Liver (tissue), 9 donors: ENCODE data around the gene LRRC63. TPM values are rescaled to one million over a fixed set of nuclear protein-coding genes. Genes with fewer than 3 reads are reported as not detected.

Source experiments
- DNase-seq: peaks from one replicate; pipeline ENCODE4 v3.0.0-alpha.2; 2017; ENCODE audit warnings: low spot score
- H3K27ac ChIP-seq, 2 donors: one replicate each; pipeline ENCODE4 v1.7.0; 2013; ENCODE audit warnings: inconsistent platforms in 2 of 2, low read length in 2 of 2, control low read depth in 1 of 2, low read depth in 1 of 2, mild to moderate bottlenecking in 1 of 2
- H3K27me3 ChIP-seq, 4 donors: one replicate each; pipeline versions ENCODE4 v1.6.1 to v1.7.0; 2013; ENCODE audit warnings: low read length in 3 of 4, inconsistent platforms in 1 of 4, mild to moderate bottlenecking in 1 of 4, moderate library complexity in 1 of 4; ENCODE audit not compliant: control insufficient read depth in 4 of 4, insufficient read depth in 4 of 4
- H3K36me3 ChIP-seq, 4 donors: one replicate each; pipeline versions ENCODE4 v1.6.1 to v1.7.0; 2013; ENCODE audit warnings: low read length in 3 of 4, mild to moderate bottlenecking in 3 of 4, low read depth in 1 of 4, moderate library complexity in 1 of 4; ENCODE audit not compliant: control insufficient read depth in 4 of 4, insufficient read depth in 3 of 4
- H3K4me1 ChIP-seq, 4 donors: one replicate each; pipeline versions ENCODE4 v1.6.1 to v1.7.0; 2013; ENCODE audit warnings: low read length in 3 of 4, mild to moderate bottlenecking in 3 of 4, moderate library complexity in 1 of 4; ENCODE audit not compliant: control insufficient read depth in 4 of 4, insufficient read depth in 4 of 4
- H3K4me3 ChIP-seq, 3 donors: one replicate each; pipeline versions ENCODE4 v1.6.1 to v1.7.0; 2013; ENCODE audit warnings: low read length in 3 of 3, control low read depth in 1 of 3, low read depth in 1 of 3, mild to moderate bottlenecking in 1 of 3
- H3K9ac ChIP-seq, 2 donors: one replicate each; pipeline ENCODE4 v1.7.0; 2013; ENCODE audit warnings: low read length in 2 of 2, mild to moderate bottlenecking in 2 of 2, moderate library complexity in 2 of 2, control low read depth in 1 of 2, low read depth in 1 of 2
- H3K9me3 ChIP-seq, 4 donors: one replicate each; pipeline versions ENCODE4 v1.6.1 to v1.7.0; 2013; ENCODE audit warnings: low read length in 3 of 4; ENCODE audit not compliant: control insufficient read depth in 4 of 4
- ATF3 ChIP-seq: IDR thresholded peaks from 2 replicates; pipeline ENCODE4 v1.6.1; 2016; ENCODE audit warnings: antibody characterized with exemption
- EGR1 ChIP-seq, 2 donors: IDR thresholded peaks; 2 replicates each; pipeline ENCODE4 v1.6.1; 2016 to 2018; ENCODE audit warnings: antibody characterized with exemption in 2 of 2, low read depth in 2 of 2
- FOXA1 ChIP-seq: IDR thresholded peaks from 2 replicates; pipeline ENCODE4 v1.6.1; 2016; ENCODE audit warnings: antibody characterized with exemption
- FOXA2 ChIP-seq: IDR thresholded peaks from 2 replicates; pipeline ENCODE4 v1.6.1; 2016; ENCODE audit warnings: antibody characterized with exemption
- GABPA ChIP-seq, 2 donors: IDR thresholded peaks in 1 of 2; conservative IDR thresholded peaks in 1 of 2; 2 replicates each; pipeline ENCODE4 v1.6.1; 2016; ENCODE audit warnings: antibody characterized with exemption in 2 of 2, mild to moderate bottlenecking in 1 of 2, moderate library complexity in 1 of 2
- HNF4A ChIP-seq, 2 donors: conservative IDR thresholded peaks; 2 replicates each; pipeline ENCODE4 v1.6.1; 2016; ENCODE audit warnings: antibody characterized with exemption in 2 of 2, mild to moderate bottlenecking in 2 of 2
- JUND ChIP-seq, 2 donors: IDR thresholded peaks; 2 replicates each; pipeline ENCODE4 v1.6.1; 2016; ENCODE audit warnings: antibody characterized with exemption in 2 of 2
- NR2F2 ChIP-seq: IDR thresholded peaks from 2 replicates; pipeline ENCODE4 v1.6.1; 2016; ENCODE audit warnings: antibody characterized with exemption
- RAD21 ChIP-seq, 2 donors: IDR thresholded peaks; 2 replicates each; pipeline ENCODE4 v1.6.1; 2016; ENCODE audit warnings: antibody characterized with exemption in 2 of 2, mild to moderate bottlenecking in 2 of 2
- REST ChIP-seq: IDR thresholded peaks from 2 replicates; pipeline ENCODE4 v1.6.1; 2016; ENCODE audit warnings: antibody characterized with exemption, mild to moderate bottlenecking
- RXRA ChIP-seq, 2 donors: IDR thresholded peaks; 2 replicates each; pipeline ENCODE4 v1.6.1; 2017 to 2018; ENCODE audit warnings: antibody characterized with exemption in 2 of 2, mild to moderate bottlenecking in 1 of 2
- YY1 ChIP-seq: IDR thresholded peaks from 2 replicates; pipeline ENCODE4 v1.6.1; 2016; ENCODE audit warnings: antibody characterized with exemption, mild to moderate bottlenecking
- ZBTB33 ChIP-seq: IDR thresholded peaks from 2 replicates; pipeline ENCODE4 v1.6.1; 2016; ENCODE audit warnings: antibody characterized with exemption
- WGBS: extraction: QIAGEN DNeasy Blood & Tissue Kit; methylation state at CpG from one replicate; pipeline ENCODE4 v1.1.7; 2013; 5-methylcytosine and 5-hydroxymethylcytosine counted together
- polyA plus RNA-seq, 2 donors: library from polyadenylated mRNA; stranded (reverse) in 1 of 2; unstranded in 1 of 2; fragments of 200-250 nt in 1 of 2; fragments of >200 nt in 1 of 2; fragmentation: Nextera tagmentation in 1 of 2; extraction: Ambion mirVana in 1 of 2; gene quantifications; one replicate each; pipeline versions ENCODE4 v1.2.1 to v1.2.3, GENCODE V29; 2013 to 2015
- total RNA-seq, 2 donors: library from RNA; depleted of rRNA; stranded (reverse); fragments of >200 nt; gene quantifications; one replicate each; pipeline ENCODE4 v1.2.3, GENCODE V29; 2014
- donor health status: healthy.
- donor health status: healthy.
- donor health status: healthy.
- donor health status: healthy.
- donor health status: healthy.

Gene LRRC63
- total and polyA plus RNA-seq, 4 donors = 0.03 to 0.84 (median 0.09) TPM

- H3K9me3 ChIP-seq = no peaks in the 10 kb centered on the region
- H3K4me3 ChIP-seq = no peak overlapping the region
- DNase-seq = no peak
- TF ChIP-seq REST (no peak), GABPA (IDR thresholded peaks at IDR 0.05 in 1 of 2, conservative IDR thresholded peaks at IDR 0.05 in 1 of 2) (no peak), YY1 (no peak), FOXA2 (no peak), JUND (IDR thresholded peaks at IDR 0.05) (no peak)
- WGBS = 74% methylated on average over 5 of the region's 5 CpGs
- peak overlapping the region; percentile 7 to 8 for H3K27ac ChIP-seq
- H3K9ac ChIP-seq = no peak overlapping the region
- H3K36me3 ChIP-seq = no peaks in the 10 kb centered on the region
- H3K27me3 ChIP-seq = no peaks in the 10 kb centered on the region
- H3K4me1 ChIP-seq = peaks cover 0 to 1% (median 0%) of the 10 kb centered on the region in 4 donors
Measured at GRCh38 chr13:46178143-46178542, 33.6 kb upstream of the LRRC63 start.

GRCh38 chr13:46178821-46179220 is 32.9 kb upstream of the LRRC63 start:
- H3K9ac ChIP-seq = peak overlapping the region in 1 of 2 donors; percentile 5
- TF ChIP-seq JUND (IDR thresholded peaks at IDR 0.05) = no peak
- TF ChIP-seq REST = no peak
- TF ChIP-seq RXRA (IDR thresholded peaks at IDR 0.05) = no peak
- no peak for TF ChIP-seq EGR1 (IDR thresholded peaks at IDR 0.05; ENCODE audit: low read depth in 2 of 2)
- TF ChIP-seq NR2F2 = no peak
- TF ChIP-seq ZBTB33 = no peak
- no peak for TF ChIP-seq HNF4A (conservative IDR thresholded peaks at IDR 0.05)
- no peak for TF ChIP-seq ATF3
- TF ChIP-seq RAD21 (IDR thresholded peaks at IDR 0.05) = no peak
- TF ChIP-seq FOXA1 = no peak
- no peak for TF ChIP-seq FOXA2
- H3K4me1 ChIP-seq = peaks cover 0 to 1% (median 0%) of the 10 kb centered on the region in 4 donors
- H3K27me3 ChIP-seq = no peaks in the 10 kb centered on the region
- no peak for DNase-seq
- no peaks in the 10 kb centered on the region for H3K36me3 ChIP-seq
- no peak overlapping the region for H3K4me3 ChIP-seq
- H3K27ac ChIP-seq = peak overlapping the region in 1 of 2 donors; percentile 43
- H3K9me3 ChIP-seq = no peaks in the 10 kb centered on the region
